Endothelial cell of umbilical vein (primary cell): Measurements from ENCODE around the gene SP2. TPM values are rescaled to one million over a fixed set of nuclear protein-coding genes. Genes with fewer than 3 reads are reported as not detected.

Experiments used
- BruUV-seq: library from RNA; stranded (reverse); fragments of 400-500 nt; replicated peaks from 2 replicates; lab custom pipeline; 2021; lab: Mats Ljungman, UMichigan
- CTCF ChIA-PET: fragments of 300-600, 350-600 bp; sonication (Branson Sonifier 250); formaldehyde crosslinking; loops from one replicate; lab custom pipeline; 2021; ENCODE audit warnings: antibody characterized with exemption, inconsistent platforms; lab: Charles Lee
- POLR2A ChIA-PET: fragments of 300-600, 350-600 bp; sonication (Branson Sonifier 250); formaldehyde crosslinking; loops from one replicate; lab custom pipeline; 2021; ENCODE audit warnings: antibody characterized with exemption, inconsistent platforms; lab: Charles Lee
- DNase-seq: peaks from one replicate; pipeline ENCODE4 v3.0.0-alpha.2; 2011; ENCODE audit warnings: low read depth, low spot score
- FAIRE-seq: peaks from 2 replicates; lab custom pipeline; 2011; peaks lifted over from hg19 to GRCh38; lab: Jason Lieb, UNC
- H2AFZ ChIP-seq: 2 replicates; pipeline ENCODE4 v1.6.0; 2012; ENCODE audit warnings: low read depth, low read length, control low read depth, inconsistent platforms
- H3K27ac ChIP-seq: 2 replicates; pipeline ENCODE4 v1.5.1; 2011; ENCODE audit warnings: low read depth, mild to moderate bottlenecking, control low read depth, low read length, moderate library complexity; ENCODE audit not compliant: insufficient read depth
- H3K27me3 ChIP-seq, 2 experiments: 2 replicates each; pipeline versions ENCODE4 v1.6.0 to v1.6.1; 2011; ENCODE audit warnings: low read length in 2 of 2, mixed read lengths in 1 of 2; ENCODE audit not compliant: control insufficient read depth in 2 of 2, insufficient read depth in 2 of 2
- H3K36me3 ChIP-seq, 2 experiments: 2 replicates in 1 of 2; 3 replicates in 1 of 2; pipeline ENCODE4 v1.5.1; 2011; ENCODE audit warnings: low read length in 2 of 2, mild to moderate bottlenecking in 1 of 2, moderate library complexity in 1 of 2; ENCODE audit not compliant: control insufficient read depth in 2 of 2, insufficient read depth in 2 of 2; ENCODE audit errors: extremely low read depth in 1 of 2
- H3K4me1 ChIP-seq: 3 replicates; pipeline ENCODE4 v1.5.1; 2011; ENCODE audit warnings: mild to moderate bottlenecking, low read length; ENCODE audit not compliant: control insufficient read depth, insufficient read depth; ENCODE audit errors: extremely low read depth
- H3K4me2 ChIP-seq: 2 replicates; pipeline ENCODE4 v1.6.1; 2011; ENCODE audit warnings: low read length, control low read depth, mixed read lengths; ENCODE audit not compliant: insufficient read depth
- H3K4me3 ChIP-seq, 3 experiments: fragments of 200-600 bp in 1 of 3; sonication (generic), shearing (Covaris generic) in 1 of 3; replicated peaks in 1 of 3; 2 replicates each; pipeline ENCODE4 v1.5.1; 2011 to 2016; ENCODE audit warnings: control low read depth in 3 of 3, low read length in 3 of 3, mild to moderate bottlenecking in 2 of 3, inconsistent platforms in 1 of 3, low read depth in 1 of 3, moderate library complexity in 1 of 3; ENCODE audit not compliant: insufficient read depth in 1 of 3
- H3K79me2 ChIP-seq: 2 replicates; pipeline ENCODE4 v1.6.0; 2012; ENCODE audit warnings: low read length, inconsistent platforms; ENCODE audit not compliant: control insufficient read depth, insufficient read depth
- H3K9ac ChIP-seq: replicated peaks from 2 replicates; pipeline ENCODE3; 2011; ENCODE audit warnings: low read length, control low read depth; ENCODE audit not compliant: insufficient read depth; ENCODE audit errors: extremely low read depth
- H3K9me1 ChIP-seq: replicated peaks from 3 replicates; pipeline ENCODE4 v1.6.0; 2011; ENCODE audit warnings: mild to moderate bottlenecking, low read length; ENCODE audit not compliant: control insufficient read depth, insufficient read depth; ENCODE audit errors: extremely low read depth
- H3K9me3 ChIP-seq: replicated peaks from 2 replicates; pipeline ENCODE4 v1.5.1; 2012; ENCODE audit warnings: low read length, inconsistent platforms; ENCODE audit not compliant: control insufficient read depth, insufficient read depth
- H4K20me1 ChIP-seq: replicated peaks from 2 replicates; pipeline ENCODE3; 2011; ENCODE audit warnings: mild to moderate bottlenecking, low read length; ENCODE audit not compliant: control insufficient read depth, insufficient read depth; ENCODE audit errors: extremely low read depth
- EZH2 ChIP-seq: IDR thresholded peaks from 2 replicates; pipeline ENCODE4 v1.6.1; 2012; ENCODE audit warnings: borderline replicate concordance, low read depth, mild to moderate bottlenecking, moderate library complexity, low read length, inconsistent platforms; ENCODE audit not compliant: severe bottlenecking
- FOS ChIP-seq: IDR thresholded peaks from 2 replicates; pipeline ENCODE4 v1.6.1; 2011; ENCODE audit warnings: mild to moderate bottlenecking, low read length, moderate library complexity, borderline replicate concordance; ENCODE audit not compliant: insufficient read depth
- GATA2 ChIP-seq: IDR thresholded peaks from 2 replicates; pipeline ENCODE4 v1.7.0; 2011; ENCODE audit warnings: low read depth, mild to moderate bottlenecking, moderate library complexity, mixed read lengths, low read length; ENCODE audit not compliant: insufficient read length, insufficient read depth
- JUN ChIP-seq: IDR thresholded peaks from 2 replicates; pipeline ENCODE4 v1.6.1; 2011; ENCODE audit warnings: borderline replicate concordance, low read depth; ENCODE audit not compliant: insufficient read length, insufficient read depth
- MYC ChIP-seq: IDR thresholded peaks from one replicate; pipeline ENCODE4 v1.6.1; 2011; ENCODE audit warnings: mild to moderate bottlenecking, low read depth, low read length
- POLR2A ChIP-seq: IDR thresholded peaks from 2 replicates; pipeline ENCODE4 v1.6.1; 2012; ENCODE audit warnings: low read depth, mild to moderate bottlenecking, control low read depth, low read length
- POLR2AphosphoS5 ChIP-seq: IDR thresholded peaks from 2 replicates; pipeline ENCODE4 v1.6.1; 2012; ENCODE audit warnings: low read depth, mild to moderate bottlenecking, control low read depth, low read length, moderate library complexity; ENCODE audit not compliant: insufficient read depth
- dilution Hi-C: fragments of 300-500 bp; cut with MboI; formaldehyde crosslinking; loops from one replicate; pipeline ENCODE4 v1.15.0; 2019; ENCODE audit warnings: low sequenced_read_pairs; ENCODE audit not compliant: extremely low pct_ligation_motif_present
- intact Hi-C: fragments of 100-400 bp; cut with micrococcal nuclease; formaldehyde crosslinking; loops from one replicate; pipeline ENCODE4 v1.10.0; 2022
- polyA plus RNA-seq, 4 experiments: library from polyadenylated mRNA; depleted of rRNA in 3 of 4; stranded (reverse) in 3 of 4; unstranded in 1 of 4; fragments of >200 nt; gene quantifications; 2 replicates each; pipeline versions ENCODE4 v1.2.1 to v1.2.3, GENCODE V29; 2011 to 2012; ENCODE audit warnings: missing spikeins in 1 of 4
- total RNA-seq: library from RNA; stranded (reverse); gene quantifications from 2 replicates; pipeline ENCODE4 v1.2.3, GENCODE V29; 2021
- TF ChIP-seq, protein P1 (sequence below), 2 donors: IDR thresholded peaks; 1 replicate in 1 of 2; 2 replicates in 1 of 2; pipeline ENCODE4 v1.5.1; 2011; ENCODE audit warnings: low read length in 2 of 2, mild to moderate bottlenecking in 2 of 2, moderate library complexity in 2 of 2, control low read depth in 1 of 2, inconsistent platforms in 1 of 2, low read depth in 1 of 2; ENCODE audit not compliant: insufficient read depth in 1 of 2; ENCODE audit errors: extremely low read depth in 1 of 2
- TF ChIP-seq, protein P2 (sequence below): IDR thresholded peaks from 2 replicates; pipeline ENCODE4 v1.6.1; 2011; ENCODE audit not compliant: insufficient read depth, insufficient read length

SP2 gene
- total and polyA plus RNA-seq, 2 donors (not counting 3 experiments of a cell fraction or from before 2014, with no cell fraction given) = 11.2 to 18.6 TPM

- Histone ChIP-seq H2AFZ (peak within 1 kb of the TSS; percentile 93), H3K27ac (peak within 1 kb of the TSS; percentile 48), H3K4me3 (peak within 1 kb of the TSS; percentile 9 to 86 (median 55)), H3K9ac (peak within 1 kb of the TSS; percentile 54), H3K9me1 (no peaks in the 10 kb centered on the region), H3K36me3 (peaks cover 0 to 15% of the 10 kb centered on the region in 2 experiments), H3K4me1 (peaks cover 6% of the 10 kb centered on the region), H3K9me3 (no peaks in the 10 kb centered on the region), H4K20me1 (no peaks in the 10 kb centered on the region), H3K4me2 (peak within 1 kb of the TSS; percentile 69), H3K79me2 (no peaks in the 10 kb centered on the region), H3K27me3 (no peaks in the 10 kb centered on the region)
- peak; percentile 100 for FAIRE-seq
- ChIA-PET POLR2A (interaction anchor here (1.2 kb wide), 1 partner anchor 48 kb away, joined by 3 read pairs; no protein-coding TSS in a partner anchor), CTCF (interaction anchor here (0.5 to 15.7 kb wide), 30 partner anchors 8 to 1340 kb away, joined by 3 to 469 read pairs (median 4); partner anchors contain the start of genes CBX1, PNPO, PRR15L and SCRN2)
- BruUV-seq = TSS peak; percentile 68
- TF ChIP-seq POLR2A (peak; percentile 81), MYC (peak; percentile 53), GATA2 (no peak), FOS (no peak), JUN (no peak), POLR2AphosphoS5 (peak; percentile 87), EZH2 (no peak)
- TF ChIP-seq, protein P1, sequence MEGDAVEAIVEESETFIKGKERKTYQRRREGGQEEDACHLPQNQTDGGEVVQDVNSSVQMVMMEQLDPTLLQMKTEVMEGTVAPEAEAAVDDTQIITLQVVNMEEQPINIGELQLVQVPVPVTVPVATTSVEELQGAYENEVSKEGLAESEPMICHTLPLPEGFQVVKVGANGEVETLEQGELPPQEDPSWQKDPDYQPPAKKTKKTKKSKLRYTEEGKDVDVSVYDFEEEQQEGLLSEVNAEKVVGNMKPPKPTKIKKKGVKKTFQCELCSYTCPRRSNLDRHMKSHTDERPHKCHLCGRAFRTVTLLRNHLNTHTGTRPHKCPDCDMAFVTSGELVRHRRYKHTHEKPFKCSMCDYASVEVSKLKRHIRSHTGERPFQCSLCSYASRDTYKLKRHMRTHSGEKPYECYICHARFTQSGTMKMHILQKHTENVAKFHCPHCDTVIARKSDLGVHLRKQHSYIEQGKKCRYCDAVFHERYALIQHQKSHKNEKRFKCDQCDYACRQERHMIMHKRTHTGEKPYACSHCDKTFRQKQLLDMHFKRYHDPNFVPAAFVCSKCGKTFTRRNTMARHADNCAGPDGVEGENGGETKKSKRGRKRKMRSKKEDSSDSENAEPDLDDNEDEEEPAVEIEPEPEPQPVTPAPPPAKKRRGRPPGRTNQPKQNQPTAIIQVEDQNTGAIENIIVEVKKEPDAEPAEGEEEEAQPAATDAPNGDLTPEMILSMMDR (IDR thresholded peaks at IDR 0.05; ENCODE audit: extremely low read depth in 1 of 2, insufficient read depth in 1 of 2, low read depth in 1 of 2, low read length in 2 of 2) = peak; percentile 97 to 99
- TF ChIP-seq, protein P2, sequence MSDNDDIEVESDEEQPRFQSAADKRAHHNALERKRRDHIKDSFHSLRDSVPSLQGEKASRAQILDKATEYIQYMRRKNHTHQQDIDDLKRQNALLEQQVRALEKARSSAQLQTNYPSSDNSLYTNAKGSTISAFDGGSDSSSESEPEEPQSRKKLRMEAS = peak; percentile 72
- peak; percentile 100 for DNase-seq
- dilution Hi-C loops = no loop called here
- intact Hi-C loops = loop anchor here (1.0 kb wide), 3 partner anchors 22 to 130 kb away; partner anchors contain the start of genes SCRN2 and SP2
Measured at GRCh38 chr17:47970725-47971499, 74.9 kb downstream of the SP2 start, which contains the start of gene CDK5RAP3. TSS of gene CDK5RAP3 (plus strand) at chr17:47971113. CDS start at chr17:47971147, 34 bp downstream.
